Esophagus squamous epithelium (tissue), 5 donors: Measurements from ENCODE around the gene KCNA5. TPM values are rescaled to one million over a fixed set of nuclear protein-coding genes. Genes with fewer than 3 reads are reported as not detected.

Experiments
- DNase-seq: peaks from one replicate; lab custom pipeline; 2025; lab: John Stamatoyannopoulos, UW
- H3K27ac ChIP-seq, 4 donors: fragments of 200-600 bp; sonication (generic); one replicate each; pipeline ENCODE4 v1.5.1; 2016 to 2019; ENCODE audit warnings: mild to moderate bottlenecking in 1 of 4
- H3K27me3 ChIP-seq, 4 donors: fragments of 200-600 bp; sonication (generic); 1 replicate in 3 of 4; 2 replicates in 1 of 4; pipeline versions ENCODE4 v1.5.1 to v1.6.0; 2017 to 2021; ENCODE audit warnings: antibody characterized with exemption in 1 of 4
- H3K36me3 ChIP-seq, 3 donors: fragments of 200-600 bp; sonication (generic); one replicate each; pipeline ENCODE4 v1.5.1; 2016 to 2019
- H3K4me1 ChIP-seq, 3 donors: fragments of 200-600 bp; sonication (generic); one replicate each; pipeline ENCODE4 v1.5.1; 2017 to 2019
- H3K4me3 ChIP-seq, 4 donors: fragments of 200-600 bp; sonication (generic); 1 replicate in 3 of 4; 2 replicates in 1 of 4; pipeline ENCODE4 v1.5.1; 2016 to 2019; ENCODE audit warnings: mild to moderate bottlenecking in 2 of 4, moderate library complexity in 1 of 4
- H3K9me3 ChIP-seq, 3 donors: fragments of 200-600 bp; sonication (generic); one replicate each; pipeline ENCODE4 v1.5.1; 2016 to 2019
- POLR2A ChIP-seq, 4 donors: fragments of 450-650 bp; IDR thresholded peaks; one replicate each; pipeline ENCODE4 v1.6.1; 2017; ENCODE audit warnings: antibody characterized with exemption in 4 of 4, mild to moderate bottlenecking in 4 of 4, moderate library complexity in 3 of 4
- WGBS, 2 donors: methylation state at CpG; one replicate each; pipeline ENCODE4 v1.1.5; 2018; 5-methylcytosine and 5-hydroxymethylcytosine counted together
- intact Hi-C: fragments of 100-400 bp; cut with DNase I; formaldehyde crosslinking; loops from one replicate; pipeline ENCODE4 v1.15.0; 2022
- total RNA-seq, 4 donors: library from RNA; depleted of rRNA; stranded (reverse); fragments of >200 nt; gene quantifications; one replicate each; pipeline ENCODE4 v1.1.0, GENCODE V29; 2016
- TF ChIP-seq, protein P1 (sequence below), 6 experiments: fragments of 450-650 bp in 4 of 6; fragments of 200-600 bp in 2 of 6; sonication (generic) in 2 of 6; IDR thresholded peaks; one replicate each; pipeline ENCODE4 v1.5.1; 2016 to 2019; ENCODE audit warnings: antibody characterized with exemption in 6 of 6, mild to moderate bottlenecking in 4 of 6, moderate library complexity in 4 of 6
- donor health status: DM: yes; HTN: yes; CAD: no.

KCNA5 gene
- total RNA-seq, 4 donors from 2014 or later: 0.13 to 8.2 (median 1.8) TPM; not detected in 1

GRCh38 chr12:5078423-5078822 is 34.7 kb downstream of the KCNA5 start:
- Histone ChIP-seq H3K27ac (no peak overlapping the region), H3K36me3 (no peaks in the 10 kb centered on the region), H3K4me3 (no peak overlapping the region), H3K27me3 (peaks cover 0 to 80% (median 0%) of the 10 kb centered on the region in 4 donors), H3K4me1 (peaks cover 0 to 12% (median 0%) of the 10 kb centered on the region in 3 donors), H3K9me3 (no peaks in the 10 kb centered on the region)
- DNase-seq: no peak
- TF ChIP-seq POLR2A (IDR thresholded peaks at IDR 0.05): no peak
- TF ChIP-seq, protein P1, sequence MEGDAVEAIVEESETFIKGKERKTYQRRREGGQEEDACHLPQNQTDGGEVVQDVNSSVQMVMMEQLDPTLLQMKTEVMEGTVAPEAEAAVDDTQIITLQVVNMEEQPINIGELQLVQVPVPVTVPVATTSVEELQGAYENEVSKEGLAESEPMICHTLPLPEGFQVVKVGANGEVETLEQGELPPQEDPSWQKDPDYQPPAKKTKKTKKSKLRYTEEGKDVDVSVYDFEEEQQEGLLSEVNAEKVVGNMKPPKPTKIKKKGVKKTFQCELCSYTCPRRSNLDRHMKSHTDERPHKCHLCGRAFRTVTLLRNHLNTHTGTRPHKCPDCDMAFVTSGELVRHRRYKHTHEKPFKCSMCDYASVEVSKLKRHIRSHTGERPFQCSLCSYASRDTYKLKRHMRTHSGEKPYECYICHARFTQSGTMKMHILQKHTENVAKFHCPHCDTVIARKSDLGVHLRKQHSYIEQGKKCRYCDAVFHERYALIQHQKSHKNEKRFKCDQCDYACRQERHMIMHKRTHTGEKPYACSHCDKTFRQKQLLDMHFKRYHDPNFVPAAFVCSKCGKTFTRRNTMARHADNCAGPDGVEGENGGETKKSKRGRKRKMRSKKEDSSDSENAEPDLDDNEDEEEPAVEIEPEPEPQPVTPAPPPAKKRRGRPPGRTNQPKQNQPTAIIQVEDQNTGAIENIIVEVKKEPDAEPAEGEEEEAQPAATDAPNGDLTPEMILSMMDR (IDR thresholded peaks at IDR 0.05): no peak
- 43 to 50% methylated on average over 4 of the region's 4 CpGs for WGBS, 2 donors
- intact Hi-C loops: loop anchor here (5.0 kb wide), 1 partner anchor 56 kb away; no protein-coding TSS in a partner anchor

DNA sequence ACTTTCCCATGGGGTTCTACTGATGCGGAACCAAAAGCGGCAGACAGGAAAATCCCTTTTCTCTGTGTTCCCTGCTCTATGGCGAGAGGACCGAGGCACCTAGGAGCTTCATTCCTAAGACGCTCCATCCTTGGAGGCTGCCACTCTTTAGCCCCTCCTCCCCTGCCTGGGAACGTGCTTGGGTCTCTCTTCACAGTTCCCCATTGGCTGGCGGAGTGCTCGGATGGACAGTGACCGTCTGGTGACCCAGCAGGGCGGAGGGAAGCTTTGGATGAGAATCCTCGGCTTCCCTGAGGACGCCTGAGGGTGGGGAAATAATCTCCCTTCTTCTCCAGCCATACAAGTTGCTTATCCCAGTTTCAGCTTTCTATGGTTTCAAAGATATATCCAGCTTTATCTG is 37.3 kb downstream of the KCNA5 start:
- no peak overlapping the region for H3K4me3 ChIP-seq
- H3K27ac ChIP-seq: no peak overlapping the region
- H3K27me3 ChIP-seq: peaks cover 0 to 88% (median 0%) of the 10 kb centered on the region in 4 donors
- intact Hi-C loops: loop anchor here (5.0 kb wide), 1 partner anchor 224 kb away; no protein-coding TSS in a partner anchor
- DNase-seq: no peak
- no peaks in the 10 kb centered on the region for H3K9me3 ChIP-seq
- H3K36me3 ChIP-seq: no peaks in the 10 kb centered on the region
- TF ChIP-seq, protein P1 (IDR thresholded peaks at IDR 0.05): no peak
- no peak for TF ChIP-seq POLR2A (IDR thresholded peaks at IDR 0.05)
- H3K4me1 ChIP-seq: peaks cover 0 to 12% (median 0%) of the 10 kb centered on the region in 3 donors
- 50 to 81% methylated on average over 2 to 6 of the region's 12 CpGs for WGBS, 2 donors

- no peak for DNase-seq
- 54 to 61% methylated on average over 11 of the region's 11 CpGs for WGBS, 2 donors
- no peak for TF ChIP-seq POLR2A (IDR thresholded peaks at IDR 0.05)
- TF ChIP-seq, protein P1 (IDR thresholded peaks at IDR 0.05): peak; percentile 42 to 68 (median 60)
- peaks cover 0 to 78% (median 0%) of the 10 kb centered on the region in 4 donors for H3K27me3 ChIP-seq
- H3K9me3 ChIP-seq: no peaks in the 10 kb centered on the region
- H3K4me3 ChIP-seq: no peak overlapping the region
- no peak overlapping the region for H3K27ac ChIP-seq
- intact Hi-C loops: loop anchor here (5.0 kb wide), 1 partner anchor 227 kb away; no protein-coding TSS in a partner anchor
- H3K4me1 ChIP-seq: no peaks in the 10 kb centered on the region
- H3K36me3 ChIP-seq: no peaks in the 10 kb centered on the region
These were observed 40.5 kb downstream of the KCNA5 start for GRCh38 chr12:5083955-5084849.

DNA sequence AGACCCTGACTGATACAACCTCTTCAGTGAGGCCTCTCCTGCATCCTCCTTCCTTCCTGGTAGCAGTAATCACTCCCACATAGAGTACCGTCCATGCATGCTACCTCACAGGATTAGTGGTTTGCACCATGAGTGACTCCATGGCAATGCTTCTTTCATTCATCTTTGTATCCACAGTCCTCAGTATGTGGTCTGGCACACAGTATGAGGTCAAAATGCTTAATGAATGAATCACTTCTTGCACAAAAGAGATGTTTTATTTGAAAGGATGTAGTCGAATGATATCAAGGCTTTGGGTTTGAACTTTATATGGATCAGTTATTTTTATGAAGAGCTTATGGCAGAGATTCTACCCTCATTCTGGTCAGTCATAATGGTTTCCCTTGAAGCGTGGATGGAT is 42.2 kb downstream of the KCNA5 start:
- Histone ChIP-seq H3K4me3 (no peak overlapping the region), H3K9me3 (no peaks in the 10 kb centered on the region), H3K36me3 (no peaks in the 10 kb centered on the region), H3K27ac (no peak overlapping the region), H3K27me3 (peaks cover 0 to 62% (median 0%) of the 10 kb centered on the region in 4 donors), H3K4me1 (no peaks in the 10 kb centered on the region)
- TF ChIP-seq, protein P1 (IDR thresholded peaks at IDR 0.05): no peak
- no peak for TF ChIP-seq POLR2A (IDR thresholded peaks at IDR 0.05)
- intact Hi-C loops: no loop called here
- DNase-seq: no peak
- WGBS, 2 donors: 34 to 36% methylated on average over 2 to 3 of the region's 3 CpGs
